OCI-LY1 (cell line): ENCODE results near the gene MCC.

ENCODE experiments used
- EZH2 ChIP-seq: fragments of 200-600 bp; sonication (generic), shearing (Covaris generic); IDR thresholded peaks from 2 replicates; pipeline ENCODE4 v1.8.0; 2017; ENCODE audit warnings: borderline replicate concordance, mixed run types, mild to moderate bottlenecking, antibody characterized with exemption, low read length, moderate library complexity, mixed read lengths
- TF ChIP-seq, protein P1 (sequence below): fragments of 200-600 bp; sonication (generic), shearing (Covaris generic); IDR thresholded peaks from 2 replicates; pipeline ENCODE4 v1.5.1; 2017; ENCODE audit warnings: mild to moderate bottlenecking, antibody characterized with exemption, low read length, moderate library complexity, mixed read lengths

- no peak for TF ChIP-seq EZH2
- TF ChIP-seq, protein P1, sequence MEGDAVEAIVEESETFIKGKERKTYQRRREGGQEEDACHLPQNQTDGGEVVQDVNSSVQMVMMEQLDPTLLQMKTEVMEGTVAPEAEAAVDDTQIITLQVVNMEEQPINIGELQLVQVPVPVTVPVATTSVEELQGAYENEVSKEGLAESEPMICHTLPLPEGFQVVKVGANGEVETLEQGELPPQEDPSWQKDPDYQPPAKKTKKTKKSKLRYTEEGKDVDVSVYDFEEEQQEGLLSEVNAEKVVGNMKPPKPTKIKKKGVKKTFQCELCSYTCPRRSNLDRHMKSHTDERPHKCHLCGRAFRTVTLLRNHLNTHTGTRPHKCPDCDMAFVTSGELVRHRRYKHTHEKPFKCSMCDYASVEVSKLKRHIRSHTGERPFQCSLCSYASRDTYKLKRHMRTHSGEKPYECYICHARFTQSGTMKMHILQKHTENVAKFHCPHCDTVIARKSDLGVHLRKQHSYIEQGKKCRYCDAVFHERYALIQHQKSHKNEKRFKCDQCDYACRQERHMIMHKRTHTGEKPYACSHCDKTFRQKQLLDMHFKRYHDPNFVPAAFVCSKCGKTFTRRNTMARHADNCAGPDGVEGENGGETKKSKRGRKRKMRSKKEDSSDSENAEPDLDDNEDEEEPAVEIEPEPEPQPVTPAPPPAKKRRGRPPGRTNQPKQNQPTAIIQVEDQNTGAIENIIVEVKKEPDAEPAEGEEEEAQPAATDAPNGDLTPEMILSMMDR = no peak
Observed at GRCh38 chr5:113502073-113502472, 13.8 kb upstream of the MCC start.
